ENCODE results near the gene ABHD17C. TPM values are rescaled to one million over a fixed set of nuclear protein-coding genes. Genes with fewer than 3 reads are reported as not detected.

Gene ABHD17C
- total and polyA plus RNA-seq, 2 of the 8 experiments (the other 6 are each of a cell fraction or from before 2014, with no cell fraction given), result 20.2 to 29.8 TPM

- TF ChIP-seq CBX8 (IDR thresholded peaks at IDR 0.05; ENCODE audit: borderline replicate concordance, low read depth, low read length) (no peak), GABPA (IDR thresholded peaks at IDR 0.05; ENCODE audit: borderline replicate concordance, insufficient read depth, low read length) (peak; percentile 65; the same call in 1 of the 2 replicates), E2F6 (IDR thresholded peaks at IDR 0.05) (no peak), USF2 (IDR thresholded peaks at IDR 0.05; ENCODE audit: low read length) (no peak), CEBPB (IDR thresholded peaks at IDR 0.05; ENCODE audit: low read depth, low read length) (no peak), RFX5 (IDR thresholded peaks at IDR 0.05; ENCODE audit: borderline replicate concordance, low read depth, low read length) (no peak), KDM4A (IDR thresholded peaks at IDR 0.05; ENCODE audit: low read depth, low read length, severe bottlenecking) (peak; percentile 68), NANOG (IDR thresholded peaks at IDR 0.05; ENCODE audit: insufficient read depth, low read depth, low read length, poor library complexity, severe bottlenecking) (no peak), CREB1 (IDR thresholded peaks at IDR 0.05) (0 out of 2 replicates have a peak, but pooled peaks have one; percentile 9), CHD1 (IDR thresholded peaks at IDR 0.05; ENCODE audit: low read depth, low read length) (no peak), TCF12 (IDR thresholded peaks at IDR 0.05; ENCODE audit: low read depth, low read length) (no peak), BACH1 (IDR thresholded peaks at IDR 0.05; ENCODE audit: low read length) (peak; percentile 93), GTF2F1 (IDR thresholded peaks at IDR 0.05; ENCODE audit: borderline replicate concordance, low read depth, low read length) (no peak), TBP (IDR thresholded peaks at IDR 0.05; ENCODE audit: low read depth, low read length) (no peak), RNF2 (IDR thresholded peaks at IDR 0.05; ENCODE audit: borderline replicate concordance, low read depth, low read length, missing control alignments, poor library complexity, severe bottlenecking) (no peak), ZNF274 (IDR thresholded peaks at IDR 0.05; ENCODE audit: borderline replicate concordance, extremely low read depth, low read length) (no peak), NRF1 (IDR thresholded peaks at IDR 0.05; ENCODE audit: low read depth, low read length) (no peak), SP4 (IDR thresholded peaks at IDR 0.05; ENCODE audit: low read length) (no peak), JUN (IDR thresholded peaks at IDR 0.05; ENCODE audit: low read depth, low read length) (no peak), BCL11A (IDR thresholded peaks at IDR 0.05; ENCODE audit: low read depth in 2 of 2, low read length in 2 of 2) (no peak), PHF8 (conservative IDR thresholded peaks at IDR 0.05; ENCODE audit: low read depth, low read length) (no peak), POLR2A (IDR thresholded peaks at IDR 0.05; ENCODE audit: control extremely low read depth in 1 of 2, low read depth in 2 of 2, low read length in 2 of 2) (no peak)
- TF ChIP-seq, protein P1, sequence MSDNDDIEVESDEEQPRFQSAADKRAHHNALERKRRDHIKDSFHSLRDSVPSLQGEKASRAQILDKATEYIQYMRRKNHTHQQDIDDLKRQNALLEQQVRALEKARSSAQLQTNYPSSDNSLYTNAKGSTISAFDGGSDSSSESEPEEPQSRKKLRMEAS (IDR thresholded peaks at IDR 0.05), result peak; percentile 75
Observed at GRCh38 chr15:80780416-80781221, 85.5 kb downstream of the ABHD17C start (continued).

Data from H1 (cell line).